IMR-90 (cell line): Measurements from ENCODE around the gene MALRD1. TPM values are rescaled to one million over a fixed set of nuclear protein-coding genes. Genes with fewer than 3 reads are reported as not detected.

ENCODE experiments used
- ATAC-seq: fragments of 200-7000 bp; cut with Tn5 transposase; 2 replicates; pipeline ENCODE4 v1.9.1; 2020; ENCODE audit warnings: low read depth, mild to moderate bottlenecking, moderate library complexity
- BruUV-seq: library from RNA; stranded (reverse); fragments of 400-500 nt; replicated peaks from 2 replicates; lab custom pipeline; 2021; lab: Mats Ljungman, UMichigan
- CTCF ChIA-PET: fragments of 300-600 bp; formaldehyde crosslinking; extraction: SDS; loops from one replicate; lab custom pipeline; 2021; ENCODE audit warnings: antibody characterized with exemption; lab: Yijun Ruan, JAX
- POLR2A ChIA-PET: fragments of 300-600 bp; sonication (Branson Sonifier 250); formaldehyde crosslinking; loops from one replicate; lab custom pipeline; 2022; ENCODE audit warnings: antibody characterized with exemption; ENCODE audit not compliant: unreplicated experiment; lab: Charles Lee
- DNase-seq: peaks from one replicate; pipeline ENCODE4 v3.0.0; 2013
- H2AFZ ChIP-seq: replicated peaks from 2 replicates; pipeline ENCODE3; 2013; ENCODE audit warnings: low read length, mild to moderate bottlenecking; ENCODE audit not compliant: poor library complexity
- H2AK5ac ChIP-seq: 2 replicates; pipeline ENCODE4 v1.6.1; 2013; ENCODE audit warnings: low read depth, low read length, inconsistent platforms
- H2AK9ac ChIP-seq: replicated peaks from 2 replicates; pipeline ENCODE3; 2013; ENCODE audit warnings: mild to moderate bottlenecking, low read depth, low read length, moderate library complexity; ENCODE audit not compliant: poor library complexity
- H2BK120ac ChIP-seq: 2 replicates; pipeline ENCODE4 v1.6.1; 2013; ENCODE audit warnings: low read depth, low read length, inconsistent platforms
- H2BK15ac ChIP-seq: 3 replicates; pipeline ENCODE4 v1.6.1; 2013; ENCODE audit warnings: low read depth, low read length, inconsistent platforms
- H2BK20ac ChIP-seq: 2 replicates; pipeline ENCODE4 v1.6.1; 2013; ENCODE audit warnings: low read depth, mild to moderate bottlenecking, inconsistent platforms, low read length, moderate library complexity
- H2BK5ac ChIP-seq: 2 replicates; pipeline ENCODE4 v1.6.1; 2013; ENCODE audit warnings: mild to moderate bottlenecking, low read depth, low read length, inconsistent platforms; ENCODE audit not compliant: poor library complexity, severe bottlenecking
- H3K14ac ChIP-seq: replicated peaks from 2 replicates; pipeline ENCODE4 v1.6.1; 2013; ENCODE audit warnings: low read depth, low read length, inconsistent platforms
- H3K18ac ChIP-seq: 2 replicates; pipeline ENCODE4 v1.6.1; 2013; ENCODE audit warnings: low read depth, low read length, control low read depth
- H3K23ac ChIP-seq: 2 replicates; pipeline ENCODE4 v1.6.1; 2013; ENCODE audit warnings: low read depth, low read length, inconsistent platforms
- H3K27ac ChIP-seq: 2 replicates; pipeline ENCODE4 v1.5.1; 2013; ENCODE audit warnings: mild to moderate bottlenecking, control low read depth, low read length; ENCODE audit not compliant: insufficient read depth
- H3K27me3 ChIP-seq: 2 replicates; pipeline ENCODE4 v1.6.1; 2013; ENCODE audit warnings: low read length; ENCODE audit not compliant: control insufficient read depth, insufficient read depth
- H3K36me3 ChIP-seq: 2 replicates; pipeline ENCODE4 v1.6.1; 2013; ENCODE audit warnings: low read length, mixed read lengths; ENCODE audit not compliant: control insufficient read depth, insufficient read depth
- H3K4ac ChIP-seq: 2 replicates; pipeline ENCODE4 v1.6.1; 2013; ENCODE audit warnings: low read depth, low read length, inconsistent platforms
- H3K4me1 ChIP-seq: 2 replicates; pipeline ENCODE4 v1.6.1; 2013; ENCODE audit warnings: low read length, mixed read lengths; ENCODE audit not compliant: control insufficient read depth, insufficient read depth
- H3K4me2 ChIP-seq: 2 replicates; pipeline ENCODE4 v1.6.1; 2013; ENCODE audit warnings: low read depth, mild to moderate bottlenecking, control low read depth, low read length, moderate library complexity
- H3K4me3 ChIP-seq: 2 replicates; pipeline ENCODE4 v1.5.1; 2013; ENCODE audit warnings: low read depth, mild to moderate bottlenecking, control low read depth, low read length, moderate library complexity; ENCODE audit not compliant: insufficient read depth
- H3K56ac ChIP-seq: 2 replicates; pipeline ENCODE4 v1.6.1; 2013; ENCODE audit warnings: low read length, inconsistent platforms; ENCODE audit not compliant: insufficient read depth; ENCODE audit errors: extremely low read depth
- H3K79me1 ChIP-seq, 2 experiments: 2 replicates each; pipeline ENCODE4 v1.6.1; 2013; ENCODE audit warnings: low read length in 2 of 2, inconsistent platforms in 1 of 2, low read depth in 1 of 2
- H3K9ac ChIP-seq: 2 replicates; pipeline ENCODE4 v1.6.1; 2013; ENCODE audit warnings: low read depth, low read length, control low read depth
- H3K9me1 ChIP-seq: 2 replicates; pipeline ENCODE4 v1.6.1; 2013; ENCODE audit warnings: low read length, inconsistent platforms; ENCODE audit not compliant: insufficient read depth
- H3K9me3 ChIP-seq: 2 replicates; pipeline ENCODE4 v1.6.1; 2013; ENCODE audit warnings: low read length; ENCODE audit not compliant: control insufficient read depth, insufficient read depth
- H4K20me1 ChIP-seq: 2 replicates; pipeline ENCODE4 v1.6.1; 2013; ENCODE audit warnings: low read length, inconsistent platforms; ENCODE audit not compliant: insufficient read depth
- H4K5ac ChIP-seq: 2 replicates; pipeline ENCODE4 v1.6.1; 2013; ENCODE audit warnings: mild to moderate bottlenecking, low read depth, low read length, control low read depth
- H4K8ac ChIP-seq, 2 experiments: 2 replicates each; pipeline ENCODE4 v1.6.1; 2013; ENCODE audit warnings: low read depth in 2 of 2, low read length in 2 of 2, control low read depth in 1 of 2, inconsistent platforms in 1 of 2
- H4K91ac ChIP-seq: 2 replicates; pipeline ENCODE4 v1.6.1; 2013; ENCODE audit warnings: low read depth, low read length, inconsistent platforms; ENCODE audit not compliant: insufficient read depth
- BHLHE40 ChIP-seq: fragments of 150-350 bp; IDR thresholded peaks from 2 replicates; pipeline ENCODE4 v1.6.1; 2016; ENCODE audit warnings: mild to moderate bottlenecking, low read depth, low read length
- CEBPB ChIP-seq: IDR thresholded peaks from 2 replicates; pipeline ENCODE4 v1.6.1; 2012; ENCODE audit warnings: low read depth, low read length, improper control_type of control experiment
- CHD1 ChIP-seq: IDR thresholded peaks from 2 replicates; pipeline ENCODE4 v1.6.1; 2012; ENCODE audit warnings: low read depth, low read length, improper control_type of control experiment
- CTCF ChIP-seq: conservative IDR thresholded peaks from 2 replicates; pipeline ENCODE4 v1.5.1; 2012; ENCODE audit warnings: mild to moderate bottlenecking, low read depth, low read length, improper control_type of control experiment
- ELK1 ChIP-seq: fragments of 150-350 bp; IDR thresholded peaks from 2 replicates; pipeline ENCODE4 v1.6.1; 2016; ENCODE audit warnings: low read depth, mild to moderate bottlenecking, low read length, moderate library complexity, borderline replicate concordance
- FOS ChIP-seq: fragments of 150-350 bp; IDR thresholded peaks from 2 replicates; pipeline ENCODE4 v1.6.1; 2016; ENCODE audit warnings: low read depth, low read length
- MAFK ChIP-seq: IDR thresholded peaks from 2 replicates; pipeline ENCODE4 v1.6.1; 2012; ENCODE audit warnings: low read depth, low read length, improper control_type of control experiment
- MAZ ChIP-seq: IDR thresholded peaks from 2 replicates; pipeline ENCODE4 v1.6.1; 2012; ENCODE audit warnings: low read depth, mild to moderate bottlenecking, low read length, improper control_type of control experiment, moderate library complexity, borderline replicate concordance
- MXI1 ChIP-seq: IDR thresholded peaks from 2 replicates; pipeline ENCODE4 v1.6.1; 2012; ENCODE audit warnings: low read depth, mild to moderate bottlenecking, low read length, moderate library complexity, borderline replicate concordance
- NFE2L2 ChIP-seq: fragments of 150-350 bp; IDR thresholded peaks from 2 replicates; pipeline ENCODE4 v1.6.1; 2016; ENCODE audit warnings: low read depth, mild to moderate bottlenecking, low read length
- POLR2A ChIP-seq: IDR thresholded peaks from 2 replicates; pipeline ENCODE4 v1.6.1; 2012; ENCODE audit warnings: mild to moderate bottlenecking, low read depth, low read length
- RAD21 ChIP-seq: IDR thresholded peaks from 2 replicates; pipeline ENCODE4 v1.6.1; 2012; ENCODE audit warnings: low read length, improper control_type of control experiment
- RCOR1 ChIP-seq: IDR thresholded peaks from 2 replicates; pipeline ENCODE4 v1.6.1; 2012; ENCODE audit warnings: mild to moderate bottlenecking, low read length, improper control_type of control experiment; ENCODE audit not compliant: insufficient replicate concordance
- RFX5 ChIP-seq: IDR thresholded peaks from 2 replicates; pipeline ENCODE4 v1.8.0; 2012; ENCODE audit warnings: low read depth, mild to moderate bottlenecking, low read length, moderate library complexity
- SMC3 ChIP-seq: fragments of 150-350 bp; IDR thresholded peaks from 2 replicates; pipeline ENCODE4 v1.6.1; 2016; ENCODE audit warnings: low read depth, mild to moderate bottlenecking, antibody characterized with exemption, low read length, moderate library complexity
- USF2 ChIP-seq: fragments of 150-350 bp; IDR thresholded peaks from 2 replicates; pipeline ENCODE4 v1.6.1; 2017; ENCODE audit warnings: mild to moderate bottlenecking, antibody characterized with exemption, low read length, low read depth
- WGBS, 2 experiments: methylation state at CpG; one replicate each; pipeline versions ENCODE4 v1.1.5 to v1.1.7; 2013; ENCODE audit warnings: missing lambda C conversion rate in 2 of 2; ENCODE audit not compliant: insufficient read length in 1 of 2; ENCODE audit errors: extremely low coverage in 2 of 2; 5-methylcytosine and 5-hydroxymethylcytosine counted together
- dilution Hi-C: fragments of 300-500 bp; cut with HindIII; formaldehyde crosslinking; loops from one replicate; pipeline ENCODE4 v1.14.3; 2018; ENCODE audit warnings: low sequenced_read_pairs; ENCODE audit not compliant: unreplicated experiment
- in situ Hi-C: fragments of 300-500 bp; cut with MboI; formaldehyde crosslinking; loops from 3 replicates; pipeline ENCODE4 v1.14.3; 2019; ENCODE audit warnings: low sequenced_read_pairs, inconsistent platforms, mixed read lengths
- intact Hi-C: fragments of 100-400 bp; cut with micrococcal nuclease; formaldehyde crosslinking; loops from 2 replicates; pipeline ENCODE4 v1.10.0; 2022
- polyA plus RNA-seq, 3 experiments: library from polyadenylated mRNA; depleted of rRNA; stranded (reverse); fragments of >200 nt; gene quantifications; 2 replicates each; pipeline ENCODE4 v1.2.3, GENCODE V29; 2012; ENCODE audit warnings: low replicate concordance in 1 of 3
- total RNA-seq: library from RNA; depleted of rRNA; stranded (reverse); fragments of >200 nt; gene quantifications from 2 replicates; pipeline ENCODE4 v1.2.3, GENCODE V29; 2012

The MALRD1 gene
- total and polyA plus RNA-seq, 2 of the 4 experiments (the other 2 are of a cell fraction): 0.34 to 1.1 TPM

DNA sequence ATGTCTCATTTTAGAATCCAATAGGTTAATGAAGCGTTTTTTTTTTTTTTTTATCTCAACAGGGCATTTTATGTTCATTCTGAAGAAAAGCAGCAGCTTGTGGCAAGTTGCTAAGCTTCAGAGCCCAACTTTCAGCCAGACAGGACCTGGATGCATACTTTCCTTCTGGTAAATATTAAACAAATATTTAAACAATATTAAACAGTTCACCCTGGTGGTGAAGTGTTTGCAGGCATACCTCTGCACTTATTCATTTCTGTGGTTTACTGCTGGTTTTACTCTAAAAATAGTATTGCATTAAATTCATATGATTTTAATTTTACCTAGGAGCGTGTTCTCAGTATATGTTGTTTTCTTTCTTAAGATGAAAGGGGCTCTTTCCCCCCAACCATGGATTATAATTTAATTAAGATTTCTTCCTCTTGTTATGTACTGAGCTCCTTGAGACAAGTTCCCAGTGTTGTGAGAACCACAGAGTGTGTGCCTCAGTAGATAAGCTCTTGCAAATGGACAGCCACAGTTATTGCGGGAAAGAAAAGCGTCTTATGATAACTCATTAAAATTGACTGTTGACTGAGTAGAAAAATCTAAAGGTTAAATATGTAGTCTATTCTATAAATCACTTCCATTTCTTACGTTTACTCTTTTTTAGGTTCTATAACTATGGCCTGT lies 155.8 kb downstream of the MALRD1 start:
- Histone ChIP-seq H3K14ac (no peak overlapping the region), H3K9me3 (no peaks in the 10 kb centered on the region), H4K91ac (no peak overlapping the region), H2BK20ac (no peak overlapping the region), H3K4me2 (peak overlapping the region; percentile 28; the same call in 1 of the 2 replicates), H3K27me3 (no peaks in the 10 kb centered on the region), H2BK5ac (no peak overlapping the region), H4K20me1 (no peaks in the 10 kb centered on the region), H3K18ac (no peak overlapping the region), H2AFZ (no peak overlapping the region), H3K56ac (no peak overlapping the region), H3K4ac (no peak overlapping the region), H3K9ac (no peak overlapping the region), H3K4me3 (no peak overlapping the region), H3K9me1 (no peaks in the 10 kb centered on the region), H2AK9ac (no peak overlapping the region), H4K5ac (no peak overlapping the region), H4K8ac (no peak overlapping the region), H3K4me1 (no peaks in the 10 kb centered on the region), H2BK120ac (no peak overlapping the region), H3K36me3 (no peaks in the 10 kb centered on the region), H3K23ac (no peak overlapping the region), H3K79me1 (no peaks in the 10 kb centered on the region), H2BK15ac (no peak overlapping the region), H3K27ac (no peak overlapping the region), H2AK5ac (no peak overlapping the region)
- dilution Hi-C loops (no loop called here), intact Hi-C loops (no loop called here), in situ Hi-C loops (no loop called here)
- no CpG with 5 or more reads among the region's 5 CpGs for WGBS, 2 experiments
- ATAC-seq: no peak
- BruUV-seq: no TSS peak
- CTCF ChIA-PET: no interaction called here
- TF ChIP-seq NFE2L2: no peak
- no peak for TF ChIP-seq FOS
- TF ChIP-seq USF2: no peak
- TF ChIP-seq MAZ: no peak
- no peak for TF ChIP-seq RCOR1
- no peak for TF ChIP-seq POLR2A
- TF ChIP-seq BHLHE40: no peak
- no peak for TF ChIP-seq MXI1
- TF ChIP-seq SMC3: no peak
- no peak for TF ChIP-seq RAD21
- no peak for TF ChIP-seq MAFK
- TF ChIP-seq CHD1: no peak
- no peak for TF ChIP-seq RFX5
- TF ChIP-seq CEBPB: no peak
- no peak for TF ChIP-seq ELK1
- no peak for TF ChIP-seq CTCF
- peak; percentile 17 for DNase-seq
- POLR2A ChIA-PET: no interaction called here
